ENCODE results near the gene BANP.
"Not testable (repeated sequence)": the region's sequence is repeated elsewhere in the genome, so short reads cannot be mapped to it uniquely, and the experiment has no call there.

Gene BANP

GRCh38 chr16:87931504-87931903, 19.7 kb upstream of the BANP start:
- Histone ChIP-seq H3K23ac (ENCODE audit: low read length) (no peak overlapping the region), H4K8ac (ENCODE audit: low read depth, low read length) (no peak overlapping the region)
- no CpG with 5 or more reads among the region's 17 CpGs for WGBS (ENCODE audit: extremely low coverage, insufficient coverage, low lambda C conversion rate)

GRCh38 chr16:87932475-87933139, 18.6 kb upstream of the BANP start:
- not testable (repeated sequence) for H3K4me2 ChIP-seq (ENCODE audit: low read length); H3K23ac ChIP-seq (ENCODE audit: low read length); H2AK5ac ChIP-seq (ENCODE audit: low read length); H3K56ac ChIP-seq (ENCODE audit: low read length); H3K36me3 ChIP-seq (ENCODE audit: control insufficient read depth, insufficient read depth, low read length); H3K27ac ChIP-seq (ENCODE audit: low read depth, low read length); H3K79me1 ChIP-seq (ENCODE audit: low read length); H2BK120ac ChIP-seq (ENCODE audit: low read depth, low read length); DNase-seq; H3K27me3 ChIP-seq (ENCODE audit: insufficient read depth, low read length, poor library complexity); H3K18ac ChIP-seq (ENCODE audit: low read length); H3K9ac ChIP-seq (ENCODE audit: low read length); H3K4me3 ChIP-seq (ENCODE audit: low read length); H2BK5ac ChIP-seq (ENCODE audit: low read length); H2BK15ac ChIP-seq (replicated peaks; ENCODE audit: low read depth); H3K4ac ChIP-seq (ENCODE audit: low read depth, low read length); H3K79me2 ChIP-seq (ENCODE audit: control insufficient read depth, insufficient read depth, low read length); H4K5ac ChIP-seq (ENCODE audit: low read length); H3K4me1 ChIP-seq (ENCODE audit: control insufficient read depth, low read depth, low read length); H4K8ac ChIP-seq (ENCODE audit: low read depth, low read length)
- no CpG with 5 or more reads among the region's 17 CpGs for WGBS (ENCODE audit: extremely low coverage, insufficient coverage, low lambda C conversion rate)

More at GRCh38 chr16:87931504-87931903, 19.7 kb upstream of the BANP start:
- Histone ChIP-seq H3K79me1 (ENCODE audit: low read length) (no peaks in the 10 kb centered on the region), H3K27ac (ENCODE audit: low read depth, low read length) (no peak overlapping the region), H3K4ac (ENCODE audit: low read depth, low read length) (no peak overlapping the region), H3K56ac (ENCODE audit: low read length) (no peak overlapping the region), H3K9ac (ENCODE audit: low read length) (no peak overlapping the region), H3K4me3 (ENCODE audit: low read length) (no peak overlapping the region), H3K18ac (ENCODE audit: low read length) (no peak overlapping the region), H3K4me1 (ENCODE audit: control insufficient read depth, low read depth, low read length) (no peaks in the 10 kb centered on the region), H3K36me3 (ENCODE audit: control insufficient read depth, insufficient read depth, low read length) (no peaks in the 10 kb centered on the region), H3K79me2 (ENCODE audit: control insufficient read depth, insufficient read depth, low read length) (no peaks in the 10 kb centered on the region), H3K4me2 (ENCODE audit: low read length) (no peak overlapping the region), H4K5ac (ENCODE audit: low read length) (no peak overlapping the region), H3K27me3 (ENCODE audit: insufficient read depth, low read length, poor library complexity) (no peaks in the 10 kb centered on the region), H2AK5ac (ENCODE audit: low read length) (no peak overlapping the region), H2BK5ac (ENCODE audit: low read length) (no peak overlapping the region), H2BK15ac (replicated peaks; ENCODE audit: low read depth) (no peak overlapping the region), H2BK120ac (ENCODE audit: low read depth, low read length) (no peak overlapping the region)
- no peak for DNase-seq

GRCh38 chr16:87933140-87933495, 18.1 kb upstream of the BANP start:
- Histone ChIP-seq H3K56ac (ENCODE audit: low read length) (no peak overlapping the region), H3K27me3 (ENCODE audit: insufficient read depth, low read length, poor library complexity) (no peaks in the 10 kb centered on the region), H3K4me2 (ENCODE audit: low read length) (no peak overlapping the region), H2BK5ac (ENCODE audit: low read length) (no peak overlapping the region), H4K8ac (ENCODE audit: low read depth, low read length) (no peak overlapping the region), H2BK120ac (ENCODE audit: low read depth, low read length) (no peak overlapping the region), H2AK5ac (ENCODE audit: low read length) (no peak overlapping the region), H2BK15ac (replicated peaks; ENCODE audit: low read depth) (no peak overlapping the region), H3K79me1 (ENCODE audit: low read length) (no peaks in the 10 kb centered on the region), H3K4me1 (ENCODE audit: control insufficient read depth, low read depth, low read length) (no peaks in the 10 kb centered on the region), H3K23ac (ENCODE audit: low read length) (no peak overlapping the region), H3K4me3 (ENCODE audit: low read length) (no peak overlapping the region), H4K5ac (ENCODE audit: low read length) (no peak overlapping the region), H3K18ac (ENCODE audit: low read length) (no peak overlapping the region), H3K27ac (ENCODE audit: low read depth, low read length) (no peak overlapping the region), H3K9ac (ENCODE audit: low read length) (no peak overlapping the region), H3K36me3 (ENCODE audit: control insufficient read depth, insufficient read depth, low read length) (no peaks in the 10 kb centered on the region), H3K79me2 (ENCODE audit: control insufficient read depth, insufficient read depth, low read length) (no peaks in the 10 kb centered on the region), H3K4ac (ENCODE audit: low read depth, low read length) (no peak overlapping the region)
- no peak for DNase-seq
- no CpG with 5 or more reads among the region's 3 CpGs for WGBS (ENCODE audit: extremely low coverage, insufficient coverage, low lambda C conversion rate)

GRCh38 chr16:87934752-87935425, 16.3 kb upstream of the BANP start:
- H3K18ac ChIP-seq (ENCODE audit: low read length); H3K9ac ChIP-seq (ENCODE audit: low read length); H3K27me3 ChIP-seq (ENCODE audit: insufficient read depth, low read length, poor library complexity); H3K4ac ChIP-seq (ENCODE audit: low read depth, low read length); H3K23ac ChIP-seq (ENCODE audit: low read length); DNase-seq; H3K56ac ChIP-seq (ENCODE audit: low read length); H3K4me3 ChIP-seq (ENCODE audit: low read length); H3K4me1 ChIP-seq (ENCODE audit: control insufficient read depth, low read depth, low read length); H3K27ac ChIP-seq (ENCODE audit: low read depth, low read length); H3K79me1 ChIP-seq (ENCODE audit: low read length); H2AK5ac ChIP-seq (ENCODE audit: low read length); H3K4me2 ChIP-seq (ENCODE audit: low read length); H3K79me2 ChIP-seq (ENCODE audit: control insufficient read depth, insufficient read depth, low read length); H4K5ac ChIP-seq (ENCODE audit: low read length); H2BK5ac ChIP-seq (ENCODE audit: low read length); H2BK15ac ChIP-seq (replicated peaks; ENCODE audit: low read depth); H3K36me3 ChIP-seq (ENCODE audit: control insufficient read depth, insufficient read depth, low read length); H2BK120ac ChIP-seq (ENCODE audit: low read depth, low read length); H4K8ac ChIP-seq (ENCODE audit: low read depth, low read length): not testable (repeated sequence)
- no CpG with 5 or more reads among the region's 19 CpGs for WGBS (ENCODE audit: extremely low coverage, insufficient coverage, low lambda C conversion rate)

GRCh38 chr16:87936016-87936374, 15.2 kb upstream of the BANP start:
- H3K27ac ChIP-seq (ENCODE audit: low read depth, low read length); H3K36me3 ChIP-seq (ENCODE audit: control insufficient read depth, insufficient read depth, low read length); H4K5ac ChIP-seq (ENCODE audit: low read length); H3K27me3 ChIP-seq (ENCODE audit: insufficient read depth, low read length, poor library complexity); H2BK5ac ChIP-seq (ENCODE audit: low read length); H3K18ac ChIP-seq (ENCODE audit: low read length); H3K79me1 ChIP-seq (ENCODE audit: low read length); H3K4me1 ChIP-seq (ENCODE audit: control insufficient read depth, low read depth, low read length); H3K23ac ChIP-seq (ENCODE audit: low read length); H4K8ac ChIP-seq (ENCODE audit: low read depth, low read length); H3K4me3 ChIP-seq (ENCODE audit: low read length); H2AK5ac ChIP-seq (ENCODE audit: low read length); H2BK120ac ChIP-seq (ENCODE audit: low read depth, low read length); H3K9ac ChIP-seq (ENCODE audit: low read length); H3K4me2 ChIP-seq (ENCODE audit: low read length); H3K56ac ChIP-seq (ENCODE audit: low read length); H3K4ac ChIP-seq (ENCODE audit: low read depth, low read length); H3K79me2 ChIP-seq (ENCODE audit: control insufficient read depth, insufficient read depth, low read length); H2BK15ac ChIP-seq (replicated peaks; ENCODE audit: low read depth); DNase-seq: not testable (repeated sequence)
- no CpG with 5 or more reads among the region's 14 CpGs for WGBS (ENCODE audit: extremely low coverage, insufficient coverage, low lambda C conversion rate)

All from mesendoderm (in vitro differentiated cells).